VCaP (cell line): ENCODE measurements around the gene MAGEB4.

Experiments used
- H3K27ac ChIP-seq: fragments of 450-650 bp; 2 replicates; pipeline ENCODE4 v1.5.1; 2017
- CTCF ChIP-seq: fragments of 450-650 bp; conservative IDR thresholded peaks from 2 replicates; pipeline ENCODE4 v1.5.1; 2017; ENCODE audit warnings: mild to moderate bottlenecking, moderate library complexity

The MAGEB4 gene

GRCh38 chrX:30220661-30221060, 21.1 kb upstream of the MAGEB4 start:
- TF ChIP-seq CTCF: no peak
- H3K27ac ChIP-seq: no peak overlapping the region

GRCh38 chrX:30224536-30224935, 17.3 kb upstream of the MAGEB4 start:
- TF ChIP-seq CTCF: no peak

GRCh38 chrX:30228526-30228925, 13.3 kb upstream of the MAGEB4 start:
- TF ChIP-seq CTCF: no peak
- H3K27ac ChIP-seq: no peak overlapping the region

More at GRCh38 chrX:30224536-30224935, 17.3 kb upstream of the MAGEB4 start:
- H3K27ac ChIP-seq: no peak overlapping the region

- H3K27ac ChIP-seq: no peak within 1 kb of the TSS
- no peak for TF ChIP-seq CTCF
Observed at GRCh38 chrX:30230395-30230794, 11.4 kb upstream of the MAGEB4 start, which contains the start of gene MAGEB3. Gene MAGEB3, plus strand, starts transcription at chrX:30230657. Its CDS starts 5,268 bp downstream, at chrX:30235925.

GRCh38 chrX:30246769-30247489, 5.1 kb downstream of the MAGEB4 start, which contains the start of gene MAGEB1:
Gene MAGEB1, plus strand, starts transcription at chrX:30247146. Its CDS starts 3,348 bp downstream, at chrX:30250494.
- H3K27ac ChIP-seq: no peak within 1 kb of the TSS
- TF ChIP-seq CTCF: no peak

GRCh38 chrX:30248854-30249253, 7.1 kb downstream of the MAGEB4 start:
- no peak for TF ChIP-seq CTCF
- no peak overlapping the region for H3K27ac ChIP-seq

GRCh38 chrX:30253257-30253656, 11.5 kb downstream of the MAGEB4 start:
- TF ChIP-seq CTCF: no peak
- no peak overlapping the region for H3K27ac ChIP-seq
